ENCODE results near the gene TMEM131. TPM values are rescaled to one million over a fixed set of nuclear protein-coding genes. Genes with fewer than 3 reads are reported as not detected.
"Not testable (repeated sequence)": the region's sequence is repeated elsewhere in the genome, so short reads cannot be mapped to it uniquely, and the experiment has no call there.

The TMEM131 gene
- polyA plus RNA-seq, 3 donors, result 7.0 to 23.6 (median 8.2) TPM

- Histone ChIP-seq H3K9ac (ENCODE audit: insufficient read depth, low read length, poor library complexity, severe bottlenecking) (no peak overlapping the region), H4K20me1 (ENCODE audit: insufficient read depth, low read length) (no peaks in the 10 kb centered on the region), H2AFZ (ENCODE audit: insufficient read depth, low read depth, low read length, poor library complexity, severe bottlenecking) (no peak overlapping the region), H3K36me3 (replicated peaks in 1 of 2; ENCODE audit: control insufficient read depth in 1 of 2, insufficient read depth in 2 of 2, low read length in 2 of 2) (peaks cover 38 to 88% of the 10 kb centered on the region in 2 donors), H3K4me3 (replicated peaks in 1 of 3; ENCODE audit: low read depth in 2 of 3, low read length in 3 of 3) (no peak overlapping the region), H3K27ac (ENCODE audit: low read depth in 1 of 2, low read length in 2 of 2) (peak overlapping the region in 1 of 2 donors; percentile 28), H3K4me1 (ENCODE audit: control insufficient read depth in 1 of 2, insufficient read depth in 2 of 2, low read length in 2 of 2) (no peaks in the 10 kb centered on the region), H3K9me3 (replicated peaks in 1 of 2; ENCODE audit: control insufficient read depth in 1 of 2, insufficient read depth in 1 of 2, low read length in 2 of 2) (no peaks in the 10 kb centered on the region), H3K4me2 (replicated peaks; ENCODE audit: extremely low read depth, low read length, poor library complexity, severe bottlenecking) (no peak overlapping the region), H3K79me2 (ENCODE audit: insufficient read depth, low read length) (no peaks in the 10 kb centered on the region), H3K27me3 (ENCODE audit: control insufficient read depth in 2 of 2, insufficient read depth in 2 of 2, low read length in 2 of 2) (no peaks in the 10 kb centered on the region)
- H3K4me3 Mint-ChIP-seq, result no peak overlapping the region
- DNase-seq, result no peak
- H3K27me3 Mint-ChIP-seq (ENCODE audit: low read depth in 3 of 3), result no peaks in the 10 kb centered on the region
- peaks cover 51 to 56% of the 10 kb centered on the region in 2 donors for H3K36me3 Mint-ChIP-seq
- no peak overlapping the region for H3K27ac Mint-ChIP-seq
- peaks cover 0 to under 1% (median 0%) of the 10 kb centered on the region in 7 donors for H3K9me3 Mint-ChIP-seq
- no peak for TF ChIP-seq CTCF (IDR thresholded peaks at IDR 0.05)
- intact Hi-C loops (cut with micrococcal nuclease), result no loop called here
- H3K4me1 Mint-ChIP-seq, result peaks cover 3% of the 10 kb centered on the region
- no CpG with 5 or more reads among the region's 1 CpG for WGBS (ENCODE audit: insufficient coverage)
Measured at GRCh38 chr2:97834610-97835009, 161.1 kb downstream of the TMEM131 start.

GRCh38 chr2:97831121-97831520 lies 164.6 kb downstream of the TMEM131 start:
- Mint-ChIP-seq H3K27ac (no peak overlapping the region), H3K9me3 (peaks cover 0 to 6% (median 2%) of the 10 kb centered on the region in 7 donors), H3K4me1 (peaks cover 9% of the 10 kb centered on the region), H3K4me3 (no peak overlapping the region), H3K36me3 (peaks cover 41 to 46% of the 10 kb centered on the region in 2 donors), H3K27me3 (ENCODE audit: low read depth in 3 of 3) (no peaks in the 10 kb centered on the region)
- intact Hi-C loops (cut with micrococcal nuclease), result no loop called here
- peaks cover 3 to 4% of the 10 kb centered on the region in 2 donors for H3K4me1 ChIP-seq (ENCODE audit: control insufficient read depth in 1 of 2, insufficient read depth in 2 of 2, low read length in 2 of 2)
- no peak overlapping the region for H3K27ac ChIP-seq (ENCODE audit: low read depth in 1 of 2, low read length in 2 of 2)
- no CpG with 5 or more reads among the region's 2 CpGs for WGBS (ENCODE audit: insufficient coverage)
- DNase-seq, result no peak
- no peak for TF ChIP-seq CTCF (IDR thresholded peaks at IDR 0.05)
- H3K36me3 ChIP-seq (replicated peaks in 1 of 2; ENCODE audit: control insufficient read depth in 1 of 2, insufficient read depth in 2 of 2, low read length in 2 of 2), result peaks cover 29 to 67% of the 10 kb centered on the region in 2 donors
- no peaks in the 10 kb centered on the region for H3K79me2 ChIP-seq (ENCODE audit: insufficient read depth, low read length)
- H4K20me1 ChIP-seq (ENCODE audit: insufficient read depth, low read length), result no peaks in the 10 kb centered on the region
- no peak overlapping the region for H3K4me2 ChIP-seq (replicated peaks; ENCODE audit: extremely low read depth, low read length, poor library complexity, severe bottlenecking)
- no peak overlapping the region for H3K9ac ChIP-seq (ENCODE audit: insufficient read depth, low read length, poor library complexity, severe bottlenecking)
- no peak overlapping the region for H3K4me3 ChIP-seq (replicated peaks in 1 of 3; ENCODE audit: low read depth in 2 of 3, low read length in 3 of 3)
- H3K9me3 ChIP-seq (replicated peaks in 1 of 2; ENCODE audit: control insufficient read depth in 1 of 2, insufficient read depth in 1 of 2, low read length in 2 of 2), result no peaks in the 10 kb centered on the region
- H2AFZ ChIP-seq (ENCODE audit: insufficient read depth, low read depth, low read length, poor library complexity, severe bottlenecking), result no peak overlapping the region
- H3K27me3 ChIP-seq (ENCODE audit: control insufficient read depth in 2 of 2, insufficient read depth in 2 of 2, low read length in 2 of 2), result no peaks in the 10 kb centered on the region

GRCh38 chr2:97829255-97829654 lies 166.5 kb downstream of the TMEM131 start:
- H3K9me3 Mint-ChIP-seq; DNase-seq; H3K9me3 ChIP-seq (replicated peaks in 1 of 2; ENCODE audit: control insufficient read depth in 1 of 2, insufficient read depth in 1 of 2, low read length in 2 of 2); H3K79me2 ChIP-seq (ENCODE audit: insufficient read depth, low read length); H2AFZ ChIP-seq (ENCODE audit: insufficient read depth, low read depth, low read length, poor library complexity, severe bottlenecking); H3K4me3 ChIP-seq (replicated peaks in 1 of 3; ENCODE audit: low read depth in 2 of 3, low read length in 3 of 3); H3K27me3 Mint-ChIP-seq (ENCODE audit: low read depth in 3 of 3); H3K27ac Mint-ChIP-seq; H3K4me2 ChIP-seq (replicated peaks; ENCODE audit: extremely low read depth, low read length, poor library complexity, severe bottlenecking); H4K20me1 ChIP-seq (ENCODE audit: insufficient read depth, low read length); H3K27ac ChIP-seq (ENCODE audit: low read depth in 1 of 2, low read length in 2 of 2); intact Hi-C loops (cut with micrococcal nuclease); H3K27me3 ChIP-seq (ENCODE audit: control insufficient read depth in 2 of 2, insufficient read depth in 2 of 2, low read length in 2 of 2); H3K4me3 Mint-ChIP-seq; H3K9ac ChIP-seq (ENCODE audit: insufficient read depth, low read length, poor library complexity, severe bottlenecking): not testable (repeated sequence)
- 97% methylated on average over 9 of the region's 10 CpGs for whole genome bisulfite sequencing (ENCODE audit: insufficient coverage)
- Histone ChIP-seq H3K36me3 (replicated peaks in 1 of 2; ENCODE audit: control insufficient read depth in 1 of 2, insufficient read depth in 2 of 2, low read length in 2 of 2) (peaks cover 19 to 58% of the 10 kb centered on the region in 2 donors), H3K4me1 (ENCODE audit: control insufficient read depth in 1 of 2, insufficient read depth in 2 of 2, low read length in 2 of 2) (peaks cover 8 to 11% of the 10 kb centered on the region in 2 donors)
- Mint-ChIP-seq H3K4me1 (peaks cover 13% of the 10 kb centered on the region), H3K36me3 (peaks cover 38 to 50% of the 10 kb centered on the region in 2 donors)
